Measurements from ENCODE around the gene ZMYM1.
A peak's percentile ranks its signal among the peaks of the same experiment; 100 is the strongest.
"Not testable (repeated sequence)": the region's sequence is repeated elsewhere in the genome, so short reads cannot be mapped to it uniquely, and the experiment has no call there.

The ZMYM1 gene

GRCh38 chr1:35049116-35049515, 30.1 kb upstream of the ZMYM1 start:
- DNase-seq (ENCODE audit: low read depth in 2 of 2) = peak; percentile 17 to 60
- no peak for TF ChIP-seq CTCF (IDR thresholded peaks at IDR 0.05; ENCODE audit: low read depth, low read length)
- no peak overlapping the region for H3K4me3 ChIP-seq (replicated peaks in 1 of 2; ENCODE audit: low read depth in 2 of 2, low read length in 2 of 2)

DNA sequence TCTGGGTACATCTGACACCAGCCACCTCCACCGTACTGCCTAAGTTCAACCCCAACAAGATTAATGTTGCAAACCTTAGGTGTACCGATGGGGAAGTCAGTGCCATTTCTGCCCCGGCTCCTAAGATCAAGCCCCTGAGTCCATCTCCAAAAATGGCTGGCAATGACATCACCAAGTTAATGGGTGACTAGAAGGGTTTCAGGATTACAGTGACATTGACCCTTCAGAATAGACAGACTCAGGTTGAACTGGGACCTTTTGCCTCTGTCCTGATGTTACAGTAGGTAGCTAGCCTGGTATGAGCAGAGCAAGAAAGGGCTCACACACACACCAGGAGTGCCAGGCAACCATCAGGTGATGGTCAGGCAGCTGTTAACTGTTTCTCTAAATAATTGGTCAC, 25.8 kb upstream of the ZMYM1 start:
- TF ChIP-seq CTCF (IDR thresholded peaks at IDR 0.05; ENCODE audit: low read depth, low read length) = no peak
- H3K4me3 ChIP-seq (replicated peaks in 1 of 2; ENCODE audit: low read depth in 2 of 2, low read length in 2 of 2) = no peak overlapping the region
- DNase-seq (ENCODE audit: low read depth in 2 of 2) = no peak

GRCh38 chr1:35054282-35054681, 24.9 kb upstream of the ZMYM1 start:
- not testable (repeated sequence) for DNase-seq (ENCODE audit: low read depth in 2 of 2); H3K4me3 ChIP-seq (replicated peaks in 1 of 2; ENCODE audit: low read depth in 2 of 2, low read length in 2 of 2)

DNA sequence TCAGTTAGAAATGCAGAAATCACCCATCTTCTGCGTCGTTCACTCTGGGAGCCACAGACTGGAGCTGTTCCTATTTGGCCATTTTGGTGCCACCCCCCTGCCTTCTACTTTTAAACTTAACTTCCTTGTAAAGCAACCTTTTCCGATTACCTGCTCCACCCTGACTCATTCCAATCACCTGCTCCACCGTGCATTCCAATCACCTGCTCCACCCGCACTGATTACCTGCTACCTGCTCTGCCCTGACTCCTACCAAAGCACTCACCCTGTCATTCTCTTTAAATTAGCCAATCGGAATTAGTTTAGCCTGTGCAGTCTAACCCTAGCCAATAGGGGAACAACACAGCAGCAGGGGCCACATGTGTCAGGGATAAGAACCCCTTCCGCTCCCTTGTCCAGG, 20.9 kb upstream of the ZMYM1 start:
- not testable (repeated sequence) for H3K4me3 ChIP-seq (replicated peaks in 1 of 2; ENCODE audit: low read depth in 2 of 2, low read length in 2 of 2); DNase-seq (ENCODE audit: low read depth in 2 of 2)

- no peak overlapping the region for H3K4me3 ChIP-seq (replicated peaks in 1 of 2; ENCODE audit: low read depth in 2 of 2, low read length in 2 of 2)
- DNase-seq (ENCODE audit: low read depth in 2 of 2) = no peak
- no peak for TF ChIP-seq CTCF (IDR thresholded peaks at IDR 0.05; ENCODE audit: low read depth, low read length)
Observed at GRCh38 chr1:35058988-35059387, 20.2 kb upstream of the ZMYM1 start.

DNA sequence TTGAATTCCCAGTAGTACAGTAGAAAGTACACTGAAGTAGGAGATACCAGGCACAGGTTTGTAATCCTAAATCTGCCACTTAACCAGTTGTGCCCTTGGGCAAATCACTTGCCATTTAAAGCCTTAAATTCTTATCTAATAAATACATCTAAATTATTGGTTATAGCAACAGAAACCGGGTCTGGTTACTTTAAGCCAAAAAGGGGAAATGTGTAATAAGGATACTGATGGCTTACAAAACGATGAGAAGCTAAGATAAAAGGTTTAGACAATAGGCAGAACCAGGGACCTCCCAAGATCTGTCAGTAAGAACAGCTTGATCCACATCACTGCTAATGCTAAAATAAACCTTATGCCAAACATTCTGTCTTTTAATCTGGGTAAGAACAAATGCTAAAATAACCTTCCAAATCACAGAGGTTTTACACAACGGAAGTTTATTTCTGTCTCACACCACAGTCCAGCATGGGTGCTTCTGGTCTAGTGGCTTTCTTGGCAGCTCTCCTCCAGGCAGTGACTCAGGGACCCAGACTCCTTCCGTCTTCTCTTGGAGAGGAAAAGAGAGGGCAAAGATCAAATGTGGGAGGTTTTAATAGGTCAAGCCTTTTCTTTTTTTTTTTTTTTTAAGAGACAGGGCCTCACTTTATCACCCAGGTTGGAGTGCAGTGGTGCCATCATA, 16.5 kb upstream of the ZMYM1 start:
- DNase-seq (ENCODE audit: low read depth in 2 of 2) = peak; percentile 85 to 92
- TF ChIP-seq CTCF (IDR thresholded peaks at IDR 0.05; ENCODE audit: low read depth, low read length) = no peak
- no peak overlapping the region for H3K4me3 ChIP-seq (replicated peaks in 1 of 2; ENCODE audit: low read depth in 2 of 2, low read length in 2 of 2)

DNA sequence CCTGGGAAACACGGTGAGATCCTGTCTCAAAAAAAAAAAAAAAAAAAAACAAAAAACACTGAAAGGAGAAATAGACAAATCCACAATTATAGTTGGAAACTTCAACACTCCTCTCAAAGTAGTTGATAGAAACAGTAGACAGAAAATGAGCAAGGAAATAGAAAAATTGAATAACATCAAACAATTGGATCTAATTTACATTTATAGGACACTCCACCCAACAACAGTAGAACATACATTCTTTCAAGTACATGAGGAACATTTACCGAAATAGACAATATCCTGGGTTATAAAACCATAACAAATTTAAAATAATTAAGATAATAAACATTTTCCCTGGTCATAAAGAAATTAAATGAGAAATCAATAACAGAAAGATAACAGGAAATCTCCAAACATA, 14.9 kb upstream of the ZMYM1 start:
- DNase-seq (ENCODE audit: low read depth in 2 of 2) = no peak
- no peak for TF ChIP-seq CTCF (IDR thresholded peaks at IDR 0.05; ENCODE audit: low read depth, low read length)
- H3K4me3 ChIP-seq (replicated peaks in 1 of 2; ENCODE audit: low read depth in 2 of 2, low read length in 2 of 2) = no peak overlapping the region

DNA sequence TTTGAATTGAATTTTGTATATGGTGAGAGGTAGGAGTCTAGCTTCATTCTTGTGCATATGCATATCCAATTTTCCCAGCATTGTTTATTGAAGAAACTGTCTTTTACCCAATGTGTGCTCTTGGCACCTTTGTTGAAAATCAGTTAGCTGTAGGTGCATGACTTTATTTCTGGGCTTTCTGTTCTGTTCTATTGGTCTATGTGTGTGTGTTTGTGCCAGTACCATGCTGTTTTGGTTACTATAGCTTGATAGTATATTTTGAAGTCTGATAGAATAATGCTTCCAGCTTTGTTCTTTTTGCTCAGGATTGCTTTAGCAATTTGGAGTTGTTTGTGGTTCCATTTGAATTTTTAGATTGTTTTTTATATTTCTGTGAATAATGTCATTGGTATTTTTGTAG, 9.4 kb upstream of the ZMYM1 start:
- no peak for TF ChIP-seq CTCF (IDR thresholded peaks at IDR 0.05; ENCODE audit: low read depth, low read length)
- H3K4me3 ChIP-seq (replicated peaks in 1 of 2; ENCODE audit: low read depth in 2 of 2, low read length in 2 of 2) = no peak overlapping the region
- no peak for DNase-seq (ENCODE audit: low read depth in 2 of 2)

All from cardiac fibroblast (primary cell).